Suppressor macrophage treated with lipopolysaccharide for 1 hour (primary cell): ENCODE measurements around the gene SH3BGRL.

Source experiments
- DNase-seq, 3 donors: peaks; one replicate each; pipeline ENCODE4 v3.0.0-alpha.2; 2020 to 2022

SH3BGRL gene

GRCh38 chrX:81201671-81202455 lies at the start of gene SH3BGRL, which contains the start of gene HMGN5:
SH3BGRL (plus strand) TSS chrX:81202102; CDS start chrX:81202201, 99 bp downstream.
HMGN5 (minus strand) TSS chrX:81201913; CDS start chrX:81121549, 80,364 bp downstream.
- DNase-seq = peak; percentile 75 to 82 (median 81)

DNA sequence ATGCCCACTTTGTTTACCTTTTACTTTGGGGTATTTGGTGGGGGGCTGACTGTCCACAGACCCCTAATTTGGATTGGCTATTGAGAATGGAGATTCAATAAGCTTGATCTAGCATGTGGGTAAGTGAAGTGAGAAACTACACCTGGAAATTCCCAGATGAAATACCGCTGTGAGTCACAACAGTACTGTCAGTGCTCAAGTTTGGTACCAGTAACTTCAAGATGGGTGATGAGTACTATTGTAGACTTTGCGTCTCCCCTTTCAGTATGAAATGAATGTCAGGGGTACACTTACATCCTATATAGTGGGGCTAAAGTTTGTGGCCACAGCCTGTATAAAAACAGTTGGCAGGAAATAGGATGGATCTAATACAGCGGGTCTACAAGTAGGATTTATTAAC lies 33.5 kb upstream of the SH3BGRL start:
- no peak for DNase-seq

- peak; percentile 10 to 61 (median 60) for DNase-seq
These were observed 27.6 kb upstream of the SH3BGRL start for GRCh38 chrX:81174286-81174685.

DNA sequence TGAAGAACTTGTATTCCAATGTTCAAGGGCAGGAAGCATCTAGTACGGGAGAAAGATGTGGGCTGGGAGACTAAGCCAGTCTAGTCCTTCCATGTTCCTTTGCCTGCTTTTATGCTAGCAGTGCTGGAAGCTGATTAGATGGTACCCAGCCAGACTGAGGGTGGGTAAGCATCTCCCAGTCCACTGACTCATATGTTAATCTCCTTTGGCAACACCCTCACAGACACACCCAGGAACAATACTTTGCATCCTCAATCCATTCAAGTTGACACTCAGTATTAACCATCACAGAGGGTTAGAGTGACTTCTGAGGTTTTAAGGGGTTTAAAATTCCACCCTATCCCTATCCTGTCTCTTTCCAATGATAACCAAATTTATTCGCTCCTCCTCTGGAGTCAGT lies 6.6 kb upstream of the SH3BGRL start:
- no peak for DNase-seq

DNA sequence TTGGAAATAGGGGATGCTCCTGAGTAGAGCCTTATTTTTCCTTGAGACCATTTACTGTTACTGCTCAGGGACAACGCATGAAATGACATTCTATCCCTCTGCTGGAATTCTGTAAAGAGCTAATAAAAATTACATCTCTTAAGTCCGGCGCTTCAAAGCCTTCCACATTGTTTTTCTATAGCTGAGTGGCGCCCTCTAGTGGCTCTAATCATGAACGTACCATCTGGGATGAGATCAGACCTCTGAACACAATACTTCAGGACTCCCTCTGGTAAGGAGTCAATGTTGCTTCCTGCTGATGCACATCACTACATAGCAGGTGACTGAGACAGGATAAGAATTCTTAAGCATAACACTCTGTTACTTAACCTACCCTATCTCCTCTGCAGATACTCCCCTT lies 6.2 kb upstream of the SH3BGRL start:
- DNase-seq = peak; percentile 63 to 72 (median 69)

DNA sequence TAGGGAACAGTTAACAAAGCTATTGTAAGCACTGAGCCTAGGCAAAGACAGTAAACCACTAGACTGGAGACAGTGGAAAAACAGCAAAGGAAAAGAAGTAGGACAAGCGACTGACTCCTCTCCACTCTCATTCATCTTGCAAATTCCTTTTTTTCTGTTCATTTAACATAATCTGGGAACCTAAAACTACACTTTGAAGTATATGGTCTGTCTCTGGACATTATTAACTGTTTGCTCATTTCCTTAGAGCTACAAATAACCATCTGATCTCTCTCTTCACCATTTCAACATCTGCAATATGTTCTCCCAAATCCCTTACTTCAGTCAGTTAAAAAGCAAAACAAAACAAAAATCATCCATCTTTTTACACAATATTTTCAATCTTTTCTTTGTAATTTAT lies 831 bp upstream of the SH3BGRL start:
- no peak for DNase-seq

- peak in 1 of 3 donors; percentile 18 for DNase-seq
These were observed 536 bp downstream of the SH3BGRL start for GRCh38 chrX:81202456-81202819.

DNA sequence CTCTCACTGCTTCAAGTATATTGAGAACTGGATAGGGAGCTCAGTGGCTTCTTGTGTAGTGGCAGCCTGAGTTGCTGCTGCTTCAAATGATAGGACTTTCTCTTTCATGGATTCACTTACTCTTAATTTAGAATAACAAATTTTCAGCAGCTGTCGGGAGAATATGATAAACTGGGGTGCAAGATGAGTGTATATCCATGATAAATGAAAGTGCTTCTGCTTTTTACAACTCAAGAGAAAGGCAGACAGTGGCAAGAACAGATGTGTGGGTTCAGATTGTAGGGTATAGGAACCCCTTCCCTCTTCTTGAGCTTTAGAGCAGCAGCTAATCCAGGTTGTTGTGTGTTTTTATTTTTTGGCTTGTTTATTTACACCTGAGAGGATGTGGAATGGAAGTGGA lies 1.0 kb downstream of the SH3BGRL start:
- peak in 2 of 3 donors; percentile 17 to 22 for DNase-seq

- peak in 1 of 3 donors; percentile 21 for DNase-seq
These were observed 3.6 kb downstream of the SH3BGRL start for GRCh38 chrX:81205551-81205950.

DNA sequence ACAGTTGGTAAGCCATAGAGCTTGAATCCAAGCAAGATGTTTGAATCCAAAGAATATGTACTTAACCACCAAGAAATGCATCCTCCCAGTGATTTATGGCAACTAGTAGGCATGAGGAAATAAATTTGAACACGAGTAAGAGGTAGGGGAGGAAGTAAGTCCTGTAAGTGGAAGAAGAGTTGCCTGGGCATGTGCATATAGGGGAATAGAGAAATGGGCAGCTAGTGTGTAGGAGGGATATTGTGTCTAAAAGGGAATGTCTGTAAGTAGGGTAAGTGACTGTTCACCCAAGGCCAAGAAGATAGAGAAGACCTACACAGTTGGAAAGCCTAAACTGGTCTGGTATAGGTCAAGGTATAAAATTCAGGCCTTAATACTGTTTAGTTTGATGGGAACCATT lies 4.6 kb downstream of the SH3BGRL start:
- peak; percentile 31 to 50 (median 35) for DNase-seq

- no peak for DNase-seq
These were observed 7.0 kb downstream of the SH3BGRL start for GRCh38 chrX:81208916-81209315.

DNA sequence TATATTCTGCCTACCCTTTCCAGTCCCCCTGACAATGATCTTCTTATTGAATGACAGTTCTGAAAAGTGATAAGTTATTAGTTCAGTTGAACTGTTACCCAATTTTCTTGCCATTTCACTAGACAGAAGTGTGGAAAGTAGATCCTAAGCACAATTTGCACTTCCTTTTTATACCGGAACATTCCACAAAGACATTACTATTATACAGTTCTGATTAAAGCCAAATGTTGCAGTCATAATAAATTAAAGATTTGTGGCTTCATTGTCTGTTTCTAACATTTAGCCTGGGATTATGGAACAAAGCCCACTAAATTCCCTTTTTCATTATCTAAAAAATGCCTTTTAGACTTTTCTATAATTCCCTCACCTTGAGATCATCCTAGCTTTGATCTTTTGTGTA lies 13.8 kb downstream of the SH3BGRL start:
- DNase-seq = no peak

DNA sequence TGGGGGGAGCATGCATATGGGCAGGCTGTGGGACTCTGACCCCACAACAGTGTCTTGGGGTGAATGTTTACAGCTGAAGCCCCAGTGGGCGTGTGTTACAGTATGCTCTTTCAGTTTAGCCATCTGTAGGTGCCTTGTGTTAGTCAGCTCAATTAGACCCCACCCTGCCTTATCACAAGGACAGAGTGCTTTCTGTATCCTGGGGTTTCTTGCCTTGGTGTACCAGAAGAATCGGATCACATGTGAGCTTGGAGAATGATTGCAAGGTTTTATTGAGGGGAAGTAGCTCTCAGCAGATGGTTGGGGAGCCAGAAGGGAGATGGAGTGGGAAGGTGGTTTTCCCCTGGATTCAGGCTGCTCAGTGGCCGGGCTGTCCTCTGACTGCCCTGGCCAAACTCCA lies 27.3 kb downstream of the SH3BGRL start:
- peak in 1 of 3 donors; percentile 10 for DNase-seq

GRCh38 chrX:81229901-81230300 lies 28.0 kb downstream of the SH3BGRL start:
- DNase-seq = no peak

DNA sequence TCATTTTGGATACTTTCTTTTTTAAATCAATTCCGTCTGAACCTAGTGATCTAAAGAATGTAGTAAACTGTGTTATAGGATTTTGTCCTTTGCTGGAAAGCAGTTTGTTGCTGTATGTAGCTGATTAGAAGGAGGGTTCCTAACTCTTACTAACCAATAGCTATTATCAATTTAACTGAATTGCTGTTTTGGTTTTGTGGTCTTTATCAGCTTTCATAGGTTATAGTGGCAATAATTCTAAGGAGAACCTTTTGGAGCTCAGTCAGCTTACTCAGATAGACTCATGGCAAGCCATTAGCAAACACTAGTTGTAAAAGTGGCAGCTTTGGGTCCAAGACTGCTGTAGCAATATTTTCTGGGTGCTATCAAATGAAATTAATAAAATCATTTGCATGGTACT lies 29.6 kb downstream of the SH3BGRL start:
- no peak for DNase-seq

- DNase-seq = no peak
These were observed 30.3 kb downstream of the SH3BGRL start for GRCh38 chrX:81232218-81232617.

DNA sequence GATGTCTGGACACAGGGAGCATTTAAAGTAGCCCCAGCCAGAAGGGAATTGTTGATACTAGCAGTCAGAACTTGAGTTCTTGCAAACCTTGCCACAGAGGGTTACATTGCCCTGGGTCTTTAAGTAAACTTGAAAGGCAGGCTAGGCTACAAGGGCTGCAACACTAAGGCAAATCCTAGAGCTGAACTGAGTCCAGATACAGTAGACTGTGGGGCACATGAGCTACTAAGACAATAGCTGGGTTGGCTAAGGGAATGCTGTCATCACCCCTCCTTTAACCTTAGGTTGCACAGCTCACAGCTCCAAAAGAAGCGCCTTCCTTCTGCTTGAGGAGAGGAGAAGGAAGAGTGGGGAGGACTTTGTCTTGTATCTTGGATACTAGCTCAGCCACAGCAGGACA lies 35.6 kb downstream of the SH3BGRL start:
- no peak for DNase-seq

DNA sequence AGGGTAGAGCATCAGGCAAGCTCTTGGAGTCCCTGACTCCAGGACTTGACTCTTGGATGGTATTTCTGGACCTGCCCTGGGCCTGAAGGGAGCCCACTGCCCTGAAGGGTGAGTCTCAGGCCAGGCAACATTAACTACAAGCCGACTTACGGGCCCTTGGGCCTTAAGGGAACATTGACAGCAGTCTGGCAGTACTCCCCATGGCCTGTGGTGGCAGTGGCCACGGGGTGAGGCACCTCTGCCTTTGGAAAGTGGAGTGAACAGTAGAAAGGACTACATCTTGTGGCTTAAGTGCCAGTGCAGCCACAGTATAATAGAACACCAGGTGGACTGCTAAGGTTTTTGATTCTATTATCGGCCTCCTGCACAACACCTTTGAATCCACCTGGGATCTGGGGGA lies 36.3 kb downstream of the SH3BGRL start:
- no peak for DNase-seq

DNA sequence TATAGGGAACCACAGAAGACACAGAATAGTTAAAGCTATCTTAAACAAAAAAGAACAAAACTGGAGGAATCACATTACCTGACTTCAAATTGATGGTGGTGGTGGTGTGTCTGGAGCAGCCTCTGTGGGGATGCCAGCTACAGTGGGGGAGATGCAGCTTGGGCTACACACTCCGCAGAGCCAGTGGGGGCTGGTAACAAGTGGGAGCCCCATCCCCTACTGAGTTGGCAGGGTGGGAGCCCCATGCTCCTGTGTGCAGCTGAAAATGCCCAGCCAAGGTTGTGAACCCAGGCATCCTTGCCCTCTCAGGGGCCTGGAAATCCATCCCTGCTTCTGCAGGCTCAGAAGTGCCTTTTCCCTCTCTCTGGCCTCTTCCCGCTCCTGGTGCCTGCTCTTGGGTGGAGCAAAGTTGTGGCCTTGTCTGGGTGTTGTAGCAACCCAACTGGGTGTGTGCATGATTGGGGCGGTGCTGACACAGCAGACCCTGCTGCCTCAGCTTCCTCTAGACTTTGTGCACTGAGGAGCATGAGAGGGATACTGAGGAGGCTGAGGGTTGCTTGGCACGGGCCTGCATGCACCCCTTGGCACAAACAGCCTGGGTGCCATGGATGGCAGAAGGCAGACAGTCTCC lies 38.9 kb downstream of the SH3BGRL start:
- no peak for DNase-seq

DNA sequence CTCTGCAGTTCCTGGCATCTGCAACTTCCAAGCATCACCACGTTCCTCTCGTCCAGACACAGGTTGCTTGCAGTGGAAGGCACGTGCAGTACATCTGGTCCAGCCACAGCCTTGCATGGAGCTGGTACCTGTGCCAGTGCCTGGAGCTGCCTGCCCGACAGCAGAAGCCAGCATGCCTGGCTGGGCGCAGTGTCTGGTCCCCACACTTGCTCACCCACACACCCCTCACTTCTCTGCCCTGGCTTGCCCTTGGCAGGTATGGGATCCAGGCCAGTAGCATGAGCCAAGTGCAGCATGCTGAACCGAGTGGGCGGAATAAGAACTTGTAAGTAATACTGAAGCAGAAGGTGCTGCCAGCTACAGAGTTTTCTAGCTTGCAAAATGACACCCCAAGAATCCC lies 39.9 kb downstream of the SH3BGRL start:
- DNase-seq = no peak

GRCh38 chrX:81255876-81256275 lies 54.0 kb downstream of the SH3BGRL start:
- DNase-seq = peak; percentile 24 to 72 (median 68)

DNA sequence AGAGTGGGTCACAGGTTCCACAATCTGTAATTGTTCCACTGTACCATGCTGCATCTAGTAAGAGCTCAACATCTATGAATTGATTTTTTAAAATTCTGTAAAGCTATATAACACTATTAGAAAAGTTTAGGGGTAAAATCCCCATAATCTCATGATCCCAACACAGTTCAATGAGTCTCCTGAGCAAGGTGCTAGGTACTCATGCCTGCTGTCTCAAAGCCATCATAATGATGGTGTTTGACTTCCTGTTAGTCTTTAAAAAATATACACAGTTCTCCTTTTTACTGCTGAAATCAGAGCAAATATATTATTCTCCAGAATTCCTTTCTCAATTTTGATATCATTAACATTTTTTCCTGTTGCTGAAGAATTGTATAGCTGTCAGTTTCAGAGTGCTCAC lies 55.9 kb downstream of the SH3BGRL start:
- DNase-seq = no peak

GRCh38 chrX:81259020-81259713 lies 57.3 kb downstream of the SH3BGRL start:
- no peak for DNase-seq
